PC-9 (cell line): Measurements from ENCODE around the gene KCNN3. TPM values are rescaled to one million over a fixed set of nuclear protein-coding genes. Genes with fewer than 3 reads are reported as not detected.

Source experiments
- BruUV-seq: library from RNA; stranded (reverse); fragments of 400-500 nt; replicated peaks from 2 replicates; lab custom pipeline; 2021; lab: Mats Ljungman, UMichigan
- CTCF ChIA-PET: fragments of 300-600 bp; sonication (Branson Sonifier 250); formaldehyde crosslinking; loops from one replicate; lab custom pipeline; 2022; ENCODE audit warnings: antibody characterized with exemption; lab: Charles Lee
- POLR2A ChIA-PET: fragments of 300-600 bp; sonication (Branson Sonifier 250); formaldehyde crosslinking; loops from one replicate; lab custom pipeline; 2022; ENCODE audit warnings: antibody characterized with exemption; ENCODE audit not compliant: unreplicated experiment; lab: Charles Lee
- DNase-seq, 2 experiments: peaks; one replicate each; pipeline versions ENCODE4 v3.0.0 to v3.0.0-alpha.2; 2015 to 2022; ENCODE audit warnings: mixed read lengths in 1 of 2
- H2AFZ ChIP-seq: fragments of 200-600 bp; sonication (generic); 2 replicates; pipeline ENCODE4 v1.8.1; 2017; ENCODE audit warnings: antibody characterized with exemption
- H3F3A ChIP-seq: fragments of 200-600 bp; sonication (generic); 2 replicates; pipeline ENCODE4 v1.8.1; 2017; ENCODE audit warnings: antibody characterized with exemption, mild to moderate bottlenecking, low read depth; ENCODE audit not compliant: insufficient read depth
- H3K27ac ChIP-seq: fragments of 200-600 bp; sonication (generic); 2 replicates; pipeline ENCODE4 v1.6.1; 2016; ENCODE audit warnings: mixed run types
- H3K27me3 ChIP-seq: fragments of 200-600 bp; sonication (generic); 2 replicates; pipeline ENCODE4 v1.6.1; 2016; ENCODE audit warnings: low read depth, mixed run types; ENCODE audit not compliant: insufficient read depth
- H3K36me3 ChIP-seq: fragments of 200-600 bp; sonication (generic); 2 replicates; pipeline ENCODE4 v1.6.1; 2016; ENCODE audit warnings: low read depth, mixed run types
- H3K4me1 ChIP-seq: fragments of 200-600 bp; sonication (generic); replicated peaks from 2 replicates; pipeline ENCODE4 v1.6.1; 2016; ENCODE audit warnings: mixed run types; ENCODE audit not compliant: insufficient read depth
- H3K4me2 ChIP-seq: fragments of 200-600 bp; sonication (generic); 2 replicates; pipeline ENCODE4 v1.6.1; 2017; ENCODE audit warnings: mixed run types
- H3K4me3 ChIP-seq: fragments of 200-600 bp; sonication (generic); 2 replicates; pipeline ENCODE4 v1.6.1; 2016; ENCODE audit warnings: mixed run types
- H3K79me2 ChIP-seq: fragments of 200-600 bp; sonication (generic); 2 replicates; pipeline ENCODE4 v1.6.1; 2017; ENCODE audit warnings: low read depth, mixed run types
- H3K9me2 ChIP-seq: fragments of 200-600 bp; sonication (generic); 2 replicates; pipeline ENCODE4 v1.8.1; 2017; ENCODE audit warnings: mild to moderate bottlenecking; ENCODE audit not compliant: insufficient read depth
- H3K9me3 ChIP-seq: fragments of 200-600 bp; sonication (generic); 2 replicates; pipeline ENCODE4 v1.8.1; 2016; ENCODE audit warnings: low read depth; ENCODE audit not compliant: insufficient read depth
- H4K20me1 ChIP-seq: fragments of 200-600 bp; sonication (generic); 2 replicates; pipeline ENCODE4 v1.8.1; 2017; ENCODE audit not compliant: insufficient read depth
- EZH2 ChIP-seq: fragments of 200-600 bp; sonication (generic); IDR thresholded peaks from 2 replicates; pipeline ENCODE4 v1.8.0; 2017; ENCODE audit warnings: antibody characterized with exemption, low read depth
- intact Hi-C: fragments of 100-400 bp; cut with micrococcal nuclease; formaldehyde crosslinking; loops from one replicate; pipeline ENCODE4 v1.10.0; 2022; ENCODE audit not compliant: unreplicated experiment
- total RNA-seq: library from RNA; stranded (reverse); gene quantifications from 2 replicates; pipeline ENCODE4 v1.2.3, GENCODE V29; 2021
- TF ChIP-seq, protein P1 (sequence below): fragments of 200-600 bp; sonication (generic); conservative IDR thresholded peaks from 2 replicates; pipeline ENCODE4 v1.6.1; 2017; ENCODE audit warnings: mixed run types, antibody characterized with exemption, mild to moderate bottlenecking, moderate library complexity

Gene KCNN3
- total RNA-seq, 1 experiment from 2014 or later = 1.1 TPM

DNA sequence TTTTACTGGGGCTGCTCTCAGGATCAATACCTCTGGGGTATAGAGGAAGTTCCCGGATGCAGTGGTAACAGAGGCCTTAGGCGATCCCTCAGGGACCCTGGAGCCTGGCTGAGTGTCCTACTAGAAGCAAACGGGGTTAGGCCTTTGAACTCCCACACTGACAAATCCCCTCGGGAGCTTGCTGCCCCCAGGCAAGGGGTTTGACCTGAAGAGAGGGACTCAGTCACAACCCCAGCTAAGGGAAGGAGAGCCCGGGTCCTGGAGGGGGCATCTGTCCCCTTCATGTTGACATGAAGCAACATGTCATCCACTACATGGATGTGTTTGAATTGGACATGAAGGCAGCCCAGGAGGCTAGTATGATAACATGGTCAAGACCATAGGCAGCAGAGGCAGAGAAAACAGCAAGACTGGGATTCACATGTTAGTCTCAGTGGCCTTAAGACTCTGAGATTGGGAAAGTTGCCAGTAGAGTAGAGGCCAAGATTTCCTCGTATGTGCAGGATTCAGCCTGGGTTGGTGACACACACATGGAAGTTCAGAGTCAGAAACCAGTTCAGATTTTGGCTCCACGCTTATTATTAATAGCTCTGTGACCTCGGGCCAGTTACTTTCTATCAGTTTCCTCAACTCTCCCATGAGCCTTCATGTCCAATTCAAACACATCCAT lies 101.5 kb downstream of the KCNN3 start:
- Histone ChIP-seq H3K27me3 (peaks cover 56% of the 10 kb centered on the region), H3F3A (no peaks in the 10 kb centered on the region), H3K9me3 (no peaks in the 10 kb centered on the region), H3K79me2 (no peaks in the 10 kb centered on the region), H3K4me2 (no peak overlapping the region), H3K36me3 (no peaks in the 10 kb centered on the region), H3K27ac (no peak overlapping the region), H3K4me1 (no peaks in the 10 kb centered on the region), H2AFZ (no peak overlapping the region), H4K20me1 (no peaks in the 10 kb centered on the region), H3K4me3 (no peak overlapping the region), H3K9me2 (no peaks in the 10 kb centered on the region)
- no TSS peak for BruUV-seq
- DNase-seq = no peak
- POLR2A ChIA-PET = no interaction called here
- TF ChIP-seq EZH2 = no peak
- TF ChIP-seq, protein P1, sequence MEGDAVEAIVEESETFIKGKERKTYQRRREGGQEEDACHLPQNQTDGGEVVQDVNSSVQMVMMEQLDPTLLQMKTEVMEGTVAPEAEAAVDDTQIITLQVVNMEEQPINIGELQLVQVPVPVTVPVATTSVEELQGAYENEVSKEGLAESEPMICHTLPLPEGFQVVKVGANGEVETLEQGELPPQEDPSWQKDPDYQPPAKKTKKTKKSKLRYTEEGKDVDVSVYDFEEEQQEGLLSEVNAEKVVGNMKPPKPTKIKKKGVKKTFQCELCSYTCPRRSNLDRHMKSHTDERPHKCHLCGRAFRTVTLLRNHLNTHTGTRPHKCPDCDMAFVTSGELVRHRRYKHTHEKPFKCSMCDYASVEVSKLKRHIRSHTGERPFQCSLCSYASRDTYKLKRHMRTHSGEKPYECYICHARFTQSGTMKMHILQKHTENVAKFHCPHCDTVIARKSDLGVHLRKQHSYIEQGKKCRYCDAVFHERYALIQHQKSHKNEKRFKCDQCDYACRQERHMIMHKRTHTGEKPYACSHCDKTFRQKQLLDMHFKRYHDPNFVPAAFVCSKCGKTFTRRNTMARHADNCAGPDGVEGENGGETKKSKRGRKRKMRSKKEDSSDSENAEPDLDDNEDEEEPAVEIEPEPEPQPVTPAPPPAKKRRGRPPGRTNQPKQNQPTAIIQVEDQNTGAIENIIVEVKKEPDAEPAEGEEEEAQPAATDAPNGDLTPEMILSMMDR = no peak
- CTCF ChIA-PET = no interaction called here
- intact Hi-C loops = loop anchor here (10.0 kb wide), 1 partner anchor 74 kb away; no protein-coding TSS in a partner anchor

DNA sequence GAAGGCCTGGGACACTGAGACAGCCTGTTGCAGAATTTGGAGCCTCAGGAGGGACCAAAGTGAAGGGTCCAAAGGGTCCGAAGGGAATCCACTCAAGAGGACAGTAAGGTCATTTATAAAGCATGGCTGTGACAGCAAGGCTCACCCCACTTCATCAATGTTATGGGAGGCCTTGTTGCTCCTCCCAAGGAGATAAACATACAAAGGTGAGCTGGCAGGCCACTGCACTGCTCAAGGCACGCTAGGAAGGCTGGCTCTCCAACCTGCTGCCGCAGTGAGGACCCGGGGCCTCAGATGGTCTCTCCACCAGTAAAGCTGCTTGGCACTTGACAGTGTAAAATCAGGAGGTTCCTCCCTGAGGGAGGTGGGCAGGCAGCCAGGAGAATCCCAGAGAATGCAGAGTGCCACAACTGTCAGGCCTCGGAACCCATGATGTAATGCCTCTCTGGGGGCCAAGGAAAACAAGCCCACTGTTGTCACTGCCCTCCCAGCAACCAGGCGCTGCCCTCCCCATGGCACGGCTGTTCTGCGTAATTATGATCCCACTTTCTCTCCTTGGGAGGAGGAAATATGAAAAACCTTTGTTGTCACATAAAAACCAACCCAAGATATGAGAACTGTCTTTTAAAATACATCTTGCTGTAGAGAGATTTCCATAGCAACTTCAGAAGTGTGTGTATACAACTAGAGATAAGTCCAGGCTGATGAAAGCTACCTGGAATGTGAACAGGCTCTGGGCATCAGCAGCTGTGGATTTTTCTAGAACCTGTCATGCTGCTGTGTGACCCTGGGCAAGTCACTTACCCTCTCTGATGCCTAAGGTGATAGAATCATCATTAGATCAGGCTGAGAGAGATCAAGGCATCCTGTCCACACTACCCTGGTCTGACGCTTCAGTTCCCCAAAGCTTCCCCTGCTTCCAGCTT lies 102.5 kb downstream of the KCNN3 start:
- H4K20me1 ChIP-seq = no peaks in the 10 kb centered on the region

DNA sequence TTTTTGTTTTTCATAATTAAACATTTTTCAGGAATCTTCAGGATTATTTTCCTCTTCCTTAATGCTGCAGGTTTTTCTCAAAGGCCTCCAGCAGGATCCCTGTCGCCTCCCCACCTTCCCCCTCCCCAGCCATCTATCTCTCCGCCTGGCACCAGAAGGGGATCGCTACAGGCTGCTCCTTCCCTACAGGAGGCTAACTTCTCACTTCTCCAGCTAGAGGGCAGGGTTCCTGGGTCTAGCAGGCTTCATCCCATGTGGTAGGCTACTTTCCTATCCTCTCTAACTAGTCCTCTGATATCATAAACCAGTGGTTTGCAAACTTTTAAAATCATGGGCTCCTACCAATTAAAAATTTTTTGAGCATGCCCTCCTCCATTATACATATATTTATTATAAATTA lies 104.1 kb downstream of the KCNN3 start:
- CTCF ChIA-PET = interaction anchor here (0.7 kb wide), 1 partner anchor 107 kb away, joined by 4 read pairs; no protein-coding TSS in a partner anchor
- no peak for TF ChIP-seq EZH2
- TF ChIP-seq, protein P1 = peak; percentile 50; the same call in 1 of the 2 replicates
- Histone ChIP-seq H3K4me3 (no peak overlapping the region), H3F3A (no peaks in the 10 kb centered on the region), H2AFZ (no peak overlapping the region), H3K79me2 (no peaks in the 10 kb centered on the region), H3K9me2 (no peaks in the 10 kb centered on the region), H3K4me1 (no peaks in the 10 kb centered on the region), H3K36me3 (no peaks in the 10 kb centered on the region), H3K4me2 (no peak overlapping the region), H4K20me1 (no peaks in the 10 kb centered on the region), H3K27me3 (peaks cover 49% of the 10 kb centered on the region), H3K9me3 (no peaks in the 10 kb centered on the region), H3K27ac (no peak overlapping the region)
- DNase-seq = peak in 1 of 2 experiments; percentile 5
- BruUV-seq = no TSS peak
- POLR2A ChIA-PET = no interaction called here
- intact Hi-C loops = loop anchor here (10.0 kb wide), 1 partner anchor 71 kb away; no protein-coding TSS in a partner anchor

More for the DNA sequence above, 102.5 kb downstream of the KCNN3 start:
- no peak for TF ChIP-seq EZH2
- TF ChIP-seq, protein P1 = no peak
- DNase-seq = no peak
- H3F3A ChIP-seq = no peaks in the 10 kb centered on the region
- H3K4me1 ChIP-seq = no peaks in the 10 kb centered on the region
- no peak overlapping the region for H3K4me3 ChIP-seq
- no peaks in the 10 kb centered on the region for H3K9me3 ChIP-seq
- no peak overlapping the region for H2AFZ ChIP-seq
- ChIA-PET POLR2A (no interaction called here), CTCF (no interaction called here)
- H3K27ac ChIP-seq = no peak overlapping the region
- no peak overlapping the region for H3K4me2 ChIP-seq
- no TSS peak for BruUV-seq
- peaks cover 51% of the 10 kb centered on the region for H3K27me3 ChIP-seq
- H3K36me3 ChIP-seq = no peaks in the 10 kb centered on the region
- no peaks in the 10 kb centered on the region for H3K79me2 ChIP-seq
- H3K9me2 ChIP-seq = no peaks in the 10 kb centered on the region
- intact Hi-C loops = loop anchor here (10.0 kb wide), 1 partner anchor 73 kb away; no protein-coding TSS in a partner anchor
